ENCODE measurements around the gene RANBP17. TPM values are rescaled to one million over a fixed set of nuclear protein-coding genes. Genes with fewer than 3 reads are reported as not detected.

The RANBP17 gene
- total RNA-seq, 4 donors from 2014 or later, result 0.55 to 3.0 (median 1.5) TPM

DNA sequence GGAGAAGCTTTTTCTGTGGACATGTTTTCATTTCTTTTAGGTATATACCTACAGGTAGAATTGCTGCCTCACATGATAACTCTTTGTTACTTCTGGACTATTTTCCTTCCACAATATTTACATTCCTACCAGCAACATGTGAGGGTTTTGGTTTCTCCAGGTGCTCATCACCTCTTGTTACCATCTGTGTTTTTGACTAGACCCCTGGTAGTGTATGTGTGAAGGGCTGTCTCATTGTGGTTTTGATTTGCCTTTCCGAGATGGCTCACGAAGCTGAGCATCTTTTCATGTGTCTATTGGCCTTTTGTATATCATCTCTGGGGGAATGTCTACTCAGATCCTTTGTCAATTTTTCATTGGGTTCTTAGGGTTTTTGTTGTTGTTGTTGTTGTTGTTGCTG is 17.2 kb upstream of the RANBP17 start:
- 68% methylated on average over 2 of the region's 2 CpGs for WGBS
- Histone ChIP-seq H3K4me3 (no peak overlapping the region), H3K27me3 (peaks cover 2% of the 10 kb centered on the region), H3K4me1 (no peaks in the 10 kb centered on the region), H3K36me3 (no peaks in the 10 kb centered on the region), H3K27ac (no peak overlapping the region), H3K9me3 (no peaks in the 10 kb centered on the region)
- TF ChIP-seq POLR2A (IDR thresholded peaks at IDR 0.05) (no peak), POLR2AphosphoS5 (IDR thresholded peaks at IDR 0.05) (no peak), EP300 (IDR thresholded peaks at IDR 0.05) (no peak)
- TF ChIP-seq, protein P1, sequence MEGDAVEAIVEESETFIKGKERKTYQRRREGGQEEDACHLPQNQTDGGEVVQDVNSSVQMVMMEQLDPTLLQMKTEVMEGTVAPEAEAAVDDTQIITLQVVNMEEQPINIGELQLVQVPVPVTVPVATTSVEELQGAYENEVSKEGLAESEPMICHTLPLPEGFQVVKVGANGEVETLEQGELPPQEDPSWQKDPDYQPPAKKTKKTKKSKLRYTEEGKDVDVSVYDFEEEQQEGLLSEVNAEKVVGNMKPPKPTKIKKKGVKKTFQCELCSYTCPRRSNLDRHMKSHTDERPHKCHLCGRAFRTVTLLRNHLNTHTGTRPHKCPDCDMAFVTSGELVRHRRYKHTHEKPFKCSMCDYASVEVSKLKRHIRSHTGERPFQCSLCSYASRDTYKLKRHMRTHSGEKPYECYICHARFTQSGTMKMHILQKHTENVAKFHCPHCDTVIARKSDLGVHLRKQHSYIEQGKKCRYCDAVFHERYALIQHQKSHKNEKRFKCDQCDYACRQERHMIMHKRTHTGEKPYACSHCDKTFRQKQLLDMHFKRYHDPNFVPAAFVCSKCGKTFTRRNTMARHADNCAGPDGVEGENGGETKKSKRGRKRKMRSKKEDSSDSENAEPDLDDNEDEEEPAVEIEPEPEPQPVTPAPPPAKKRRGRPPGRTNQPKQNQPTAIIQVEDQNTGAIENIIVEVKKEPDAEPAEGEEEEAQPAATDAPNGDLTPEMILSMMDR (IDR thresholded peaks at IDR 0.05), result no peak
- no peak for DNase-seq (ENCODE audit: low spot score in 2 of 2)

DNA sequence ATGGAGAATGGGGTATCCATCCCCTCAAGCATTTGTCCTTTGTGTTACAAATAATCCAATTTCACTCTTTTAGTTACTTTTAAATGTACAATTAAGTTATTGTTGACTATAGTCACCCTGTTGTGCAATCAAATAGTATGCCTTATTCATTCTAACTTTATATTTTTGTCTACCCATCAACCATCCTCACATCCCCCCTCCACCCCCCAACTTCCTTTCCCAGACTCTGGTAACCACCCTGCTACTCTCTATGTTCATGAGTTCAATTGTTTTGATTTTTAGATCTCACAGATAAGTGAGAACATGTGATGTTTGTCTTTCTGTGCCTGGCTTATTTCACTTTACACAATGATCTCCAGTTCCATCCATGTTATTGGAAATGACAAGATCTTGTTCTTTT is 15.4 kb upstream of the RANBP17 start:
- no peak overlapping the region for H3K4me3 ChIP-seq
- H3K4me1 ChIP-seq, result no peaks in the 10 kb centered on the region
- H3K36me3 ChIP-seq, result no peaks in the 10 kb centered on the region
- TF ChIP-seq POLR2A (IDR thresholded peaks at IDR 0.05) (no peak), POLR2AphosphoS5 (IDR thresholded peaks at IDR 0.05) (no peak), EP300 (IDR thresholded peaks at IDR 0.05) (no peak)
- TF ChIP-seq, protein P1 (IDR thresholded peaks at IDR 0.05), result no peak
- no peak overlapping the region for H3K27ac ChIP-seq
- no peaks in the 10 kb centered on the region for H3K9me3 ChIP-seq
- no peak for DNase-seq (ENCODE audit: low spot score in 2 of 2)
- peaks cover 2% of the 10 kb centered on the region for H3K27me3 ChIP-seq

DNA sequence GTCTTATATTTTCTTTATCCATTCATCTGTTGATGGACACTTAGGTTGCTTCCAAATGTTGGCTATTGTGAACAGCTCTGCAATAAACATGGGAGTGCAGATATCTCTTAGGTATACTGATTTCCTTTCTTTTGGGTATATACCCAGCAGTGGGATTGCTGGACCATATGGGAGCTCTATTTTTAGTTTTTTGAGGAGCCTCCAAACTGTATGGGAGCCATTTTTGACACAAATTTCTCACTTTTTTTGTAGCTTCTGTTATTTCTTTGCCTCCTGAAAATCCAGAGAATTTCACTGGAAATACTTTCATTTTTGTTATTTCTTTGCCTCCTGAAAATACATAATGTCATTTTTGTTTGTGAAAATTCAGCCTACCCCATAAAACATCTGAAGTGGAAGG is 15.0 kb upstream of the RANBP17 start:
- TF ChIP-seq POLR2AphosphoS5 (IDR thresholded peaks at IDR 0.05) (no peak), POLR2A (IDR thresholded peaks at IDR 0.05) (no peak), EP300 (IDR thresholded peaks at IDR 0.05) (no peak)
- TF ChIP-seq, protein P1 (IDR thresholded peaks at IDR 0.05), result no peak

DNA sequence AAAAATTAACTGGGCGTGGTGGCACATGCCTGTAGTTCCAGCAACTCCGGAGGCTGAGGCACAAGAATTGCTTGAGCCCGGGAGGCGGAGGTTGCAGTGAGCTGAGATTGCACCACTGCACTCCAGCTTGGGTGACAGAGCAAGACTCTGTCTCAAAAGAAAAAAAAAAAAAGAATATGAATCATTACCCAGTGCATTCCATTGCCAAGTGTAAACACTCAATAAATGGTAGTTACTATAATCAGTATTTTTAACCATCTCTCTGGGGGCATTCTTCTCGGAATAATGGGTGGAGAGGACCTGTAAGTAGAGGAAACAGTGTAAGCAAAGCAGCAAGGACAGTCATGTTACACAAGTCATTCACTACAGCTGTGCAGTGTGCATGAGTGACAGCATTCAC is 13.8 kb upstream of the RANBP17 start:
- Histone ChIP-seq H3K27me3 (peaks cover 2% of the 10 kb centered on the region), H3K4me3 (no peak overlapping the region), H3K36me3 (no peaks in the 10 kb centered on the region), H3K4me1 (no peaks in the 10 kb centered on the region), H3K9me3 (no peaks in the 10 kb centered on the region), H3K27ac (no peak overlapping the region)
- TF ChIP-seq POLR2A (IDR thresholded peaks at IDR 0.05) (no peak), EP300 (IDR thresholded peaks at IDR 0.05) (no peak), POLR2AphosphoS5 (IDR thresholded peaks at IDR 0.05) (no peak)
- TF ChIP-seq, protein P1 (IDR thresholded peaks at IDR 0.05), result no peak
- WGBS, result 60% methylated on average over 5 of the region's 5 CpGs
- DNase-seq (ENCODE audit: low spot score in 2 of 2), result no peak

More for the DNA sequence above, 15.0 kb upstream of the RANBP17 start:
- no peak for DNase-seq (ENCODE audit: low spot score in 2 of 2)
- H3K36me3 ChIP-seq, result no peaks in the 10 kb centered on the region
- no peak overlapping the region for H3K27ac ChIP-seq
- H3K9me3 ChIP-seq, result no peaks in the 10 kb centered on the region
- H3K4me3 ChIP-seq, result no peak overlapping the region
- no peaks in the 10 kb centered on the region for H3K4me1 ChIP-seq
- peaks cover 2% of the 10 kb centered on the region for H3K27me3 ChIP-seq

DNA sequence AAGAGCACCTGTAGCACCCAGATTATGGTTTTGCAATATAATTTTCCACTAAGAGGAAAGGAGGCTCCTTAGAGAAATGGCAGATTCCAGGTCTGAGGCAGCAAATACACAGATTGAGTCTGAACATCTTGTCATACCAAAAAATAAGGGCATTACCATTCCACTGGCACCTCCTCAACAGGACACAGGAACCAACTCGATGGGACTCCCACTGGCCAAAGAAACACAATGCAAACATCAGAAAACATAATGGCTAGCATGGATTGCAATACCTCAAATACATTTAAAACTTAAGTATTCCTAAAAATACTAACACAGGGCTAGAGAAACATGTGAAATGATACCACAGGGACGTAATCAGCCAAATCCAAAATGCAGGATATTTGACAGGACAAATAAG is 12.4 kb upstream of the RANBP17 start:
- H3K27me3 ChIP-seq, result no peaks in the 10 kb centered on the region
- no peak overlapping the region for H3K27ac ChIP-seq
- H3K36me3 ChIP-seq, result no peaks in the 10 kb centered on the region
- no peak for TF ChIP-seq EP300 (IDR thresholded peaks at IDR 0.05)
- no peak for TF ChIP-seq POLR2AphosphoS5 (IDR thresholded peaks at IDR 0.05)
- TF ChIP-seq, protein P1 (IDR thresholded peaks at IDR 0.05), result no peak
- no peak for TF ChIP-seq POLR2A (IDR thresholded peaks at IDR 0.05)
- H3K4me3 ChIP-seq, result no peak overlapping the region
- no peak for DNase-seq (ENCODE audit: low spot score in 2 of 2)
- 66% methylated on average over 2 of the region's 2 CpGs for WGBS
- H3K9me3 ChIP-seq, result no peaks in the 10 kb centered on the region
- no peaks in the 10 kb centered on the region for H3K4me1 ChIP-seq
